HG03558 (cell line): ENCODE data around the gene SYT7.

Source experiments
- ATAC-seq: cut with Tn5 transposase; IDR thresholded peaks from one replicate; pipeline ENCODE4 v1.9.1; 2021; ENCODE audit warnings: moderate number of reproducible peaks; ENCODE audit not compliant: unreplicated experiment; ENCODE audit errors: extremely low read depth

Gene SYT7

DNA sequence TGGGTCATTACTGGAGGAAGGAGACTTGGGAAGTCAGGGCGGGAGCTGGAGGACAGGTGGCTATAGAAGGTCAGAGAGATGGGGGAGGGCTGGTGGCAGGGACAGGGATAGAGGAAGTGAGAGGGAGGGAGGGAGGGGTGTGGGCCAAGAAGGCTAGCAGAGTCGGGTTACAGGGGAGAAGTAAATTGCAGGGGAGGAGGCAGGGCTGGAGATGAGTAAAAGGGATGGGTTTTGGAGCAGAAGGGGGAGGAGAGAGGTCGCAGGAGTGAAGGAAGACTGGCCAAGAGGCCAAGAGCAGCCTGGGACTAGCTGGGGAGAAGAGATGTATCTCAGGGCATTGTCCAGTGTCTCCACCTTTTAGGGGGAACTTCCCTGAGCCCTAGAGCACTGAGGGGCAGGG lies 39.3 kb downstream of the SYT7 start:
- ATAC-seq, result no peak

DNA sequence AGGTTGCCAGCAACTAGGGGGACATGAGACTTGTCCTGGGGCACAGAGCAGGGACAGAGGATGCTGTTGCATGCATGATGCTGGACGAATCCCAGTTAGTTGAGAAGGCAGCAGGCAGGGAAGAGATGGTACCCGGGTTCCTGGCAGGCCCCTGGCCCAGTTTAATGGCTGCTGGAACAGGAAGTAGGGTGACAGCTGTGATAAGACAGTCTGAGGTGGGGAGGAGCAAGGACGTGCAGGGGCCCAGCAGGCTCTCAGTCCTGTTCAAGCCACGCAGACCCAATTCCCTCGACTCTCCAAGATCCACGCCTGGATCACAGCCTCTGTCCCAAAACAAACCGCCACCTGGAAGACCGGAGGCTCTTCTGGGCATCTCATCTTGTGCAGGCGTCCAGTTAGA lies 40.3 kb downstream of the SYT7 start:
- ATAC-seq, result no peak

DNA sequence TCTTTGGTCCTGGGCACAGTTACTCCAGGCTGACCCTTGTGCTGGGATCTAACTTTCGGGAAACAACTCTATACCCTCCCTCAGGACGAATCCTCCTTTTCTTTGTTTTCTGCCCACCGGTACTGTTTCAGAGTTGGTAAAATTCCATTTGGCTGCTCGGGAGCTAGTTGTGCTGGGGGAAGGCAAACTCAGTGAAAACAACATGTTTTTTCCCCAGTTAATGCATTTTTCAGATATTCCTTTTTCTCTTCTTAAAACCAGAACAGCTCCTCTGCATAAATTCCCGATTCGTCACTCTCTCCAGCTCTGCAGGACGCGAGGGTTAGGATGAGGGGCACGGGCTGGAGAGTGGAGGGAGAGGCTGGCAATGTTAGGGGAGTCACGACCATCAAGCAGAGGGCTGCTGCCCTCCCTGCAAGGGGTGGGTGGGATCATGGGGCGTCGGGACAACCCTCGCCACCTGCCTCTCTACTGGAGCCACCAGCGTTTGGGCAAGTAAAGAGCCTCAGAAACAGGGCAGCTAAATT lies 41.0 kb downstream of the SYT7 start:
- ATAC-seq, result no peak

GRCh38 chr11:61539006-61539405 lies 41.9 kb downstream of the SYT7 start:
- ATAC-seq, result no peak

DNA sequence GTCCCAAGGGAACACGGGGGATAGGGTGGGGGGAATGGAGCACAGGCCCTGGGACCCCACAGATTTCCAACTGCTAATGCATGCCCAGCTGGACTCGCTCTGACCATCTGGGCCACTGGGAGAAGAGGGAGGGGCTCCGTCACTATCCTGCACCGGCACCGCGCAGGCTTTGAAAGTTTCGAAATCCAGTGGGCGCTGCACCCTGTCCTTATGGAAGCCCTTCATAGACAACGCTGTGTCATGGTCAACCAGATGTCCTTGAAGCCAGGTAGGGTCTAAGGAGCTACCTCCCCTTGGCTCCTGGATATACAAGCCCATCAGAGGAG lies 42.3 kb downstream of the SYT7 start:
- no peak for ATAC-seq

DNA sequence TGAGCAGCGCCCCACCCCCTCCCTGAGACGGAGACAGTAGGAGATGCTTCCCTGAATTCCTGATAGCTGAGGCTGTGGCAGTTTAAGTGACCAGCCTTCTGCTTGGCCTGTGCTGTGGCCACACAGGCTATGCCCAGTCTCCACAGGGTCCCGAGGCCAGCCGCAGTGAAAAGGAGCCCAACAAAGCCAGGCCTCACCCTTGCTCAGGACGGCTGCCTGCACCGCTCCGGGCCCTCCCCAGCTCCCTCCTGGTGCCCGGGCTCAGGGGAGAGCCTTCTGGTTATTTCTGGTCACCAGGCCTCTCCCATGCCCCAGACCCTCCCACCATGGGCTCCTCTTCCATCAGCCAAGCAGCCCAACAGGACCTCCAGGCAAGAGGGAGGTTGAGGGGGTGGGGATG lies 43.5 kb downstream of the SYT7 start:
- no peak for ATAC-seq

- ATAC-seq, result no peak
Observed at GRCh38 chr11:61536676-61537270, 44.1 kb downstream of the SYT7 start.

DNA sequence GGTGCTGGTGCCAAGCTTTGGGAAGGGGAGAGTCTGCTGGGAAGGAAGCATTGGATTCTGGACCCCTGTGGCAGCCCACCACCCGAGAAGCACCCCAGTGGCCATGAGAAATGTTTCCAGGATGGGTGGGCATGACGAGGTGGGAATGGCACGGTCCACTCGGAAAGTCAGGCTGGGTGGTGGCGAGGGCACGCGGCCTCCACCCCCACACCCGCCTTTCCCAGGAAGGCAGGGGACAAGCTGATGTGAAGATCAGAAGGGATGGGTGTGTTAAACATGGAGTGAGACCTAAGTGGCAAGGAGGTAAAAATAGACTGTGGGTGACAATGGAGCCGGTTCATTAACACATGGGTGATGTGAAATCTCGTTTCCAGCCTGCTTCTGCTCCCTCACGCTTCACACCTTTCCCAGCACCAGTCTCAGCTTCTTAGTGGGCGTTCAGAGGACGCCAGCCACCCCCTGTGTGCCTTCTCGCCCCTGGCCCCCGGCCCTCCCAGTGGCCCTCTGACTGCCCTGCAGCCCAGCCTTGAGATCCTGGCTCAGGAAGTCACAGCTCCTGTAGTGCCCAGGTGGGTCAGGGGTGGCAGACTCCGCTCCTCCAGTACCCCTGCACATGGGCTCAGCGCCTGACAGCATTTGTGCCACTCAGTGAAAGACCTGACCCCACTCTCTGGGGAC lies 44.7 kb downstream of the SYT7 start:
- ATAC-seq, result no peak

DNA sequence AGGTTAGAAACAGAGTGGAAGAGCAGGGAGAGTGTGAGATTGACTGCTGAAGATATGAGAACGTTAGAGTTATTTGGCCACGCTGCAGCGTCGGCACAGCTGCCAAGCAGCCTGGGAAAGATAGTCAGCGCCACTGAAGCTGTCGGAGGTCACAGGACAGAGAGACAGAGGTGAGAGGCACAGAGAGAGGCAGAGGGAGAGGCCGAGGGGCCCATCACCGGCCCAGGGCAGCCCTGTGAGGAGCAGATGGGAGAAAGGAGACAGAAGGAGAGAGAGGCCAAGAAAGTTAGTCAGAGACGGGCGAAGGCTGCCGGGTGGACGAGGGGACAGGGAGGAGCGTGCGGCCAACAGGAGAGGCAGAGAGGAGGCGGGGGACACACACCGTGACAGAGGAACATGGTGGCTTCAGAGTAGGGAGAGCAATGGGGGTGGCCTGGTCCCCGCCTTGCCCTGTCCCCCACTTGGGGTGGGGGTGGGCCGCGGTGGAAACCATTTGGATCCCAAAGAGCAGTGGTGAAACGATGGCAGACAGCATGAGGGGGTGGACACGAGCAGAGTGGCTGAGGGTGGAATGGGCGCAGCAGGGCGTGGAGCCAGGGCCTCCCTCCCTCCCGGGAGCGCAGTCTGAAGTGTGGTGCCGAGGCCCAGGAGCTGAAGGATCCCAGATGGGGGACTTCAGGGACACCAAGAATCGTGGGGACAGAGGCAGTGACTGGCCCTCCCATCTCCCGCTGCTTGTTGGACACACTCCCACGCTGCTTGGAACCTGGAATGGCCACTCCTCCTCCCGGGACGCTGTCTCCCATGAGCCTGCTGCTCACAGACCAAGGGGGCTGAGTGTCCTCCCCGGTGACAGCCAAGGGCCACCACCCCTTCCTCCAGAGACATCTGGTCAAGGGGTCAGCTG lies 45.7 kb downstream of the SYT7 start:
- no peak for ATAC-seq

- ATAC-seq, result no peak
Observed at GRCh38 chr11:61534025-61534932, 46.6 kb downstream of the SYT7 start.

- no peak for ATAC-seq
Observed at GRCh38 chr11:61533401-61533800, 47.5 kb downstream of the SYT7 start.

- ATAC-seq, result no peak
Observed at GRCh38 chr11:61533039-61533375, 47.9 kb downstream of the SYT7 start.

GRCh38 chr11:61532134-61533038 lies 48.5 kb downstream of the SYT7 start:
- no peak for ATAC-seq

DNA sequence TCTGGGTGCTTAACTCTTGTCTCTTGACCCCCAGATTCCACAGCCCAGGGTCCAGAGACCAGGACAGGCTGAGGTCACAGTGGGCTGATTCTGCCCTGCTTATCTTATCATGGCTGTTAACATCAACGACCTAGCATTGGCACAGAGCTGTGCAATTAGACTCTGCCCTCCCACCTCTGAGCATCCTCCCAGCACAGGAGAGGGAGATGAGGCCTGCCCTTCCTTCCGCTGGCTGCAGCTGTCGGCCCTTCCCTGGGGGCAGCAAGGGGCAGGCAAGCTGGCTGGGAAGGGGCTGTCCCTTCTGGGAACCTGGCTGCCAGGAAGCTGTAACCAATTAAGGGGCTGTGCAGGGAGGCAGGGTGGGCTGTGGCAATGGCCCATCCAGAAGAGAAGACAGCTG lies 49.8 kb downstream of the SYT7 start:
- no peak for ATAC-seq

- ATAC-seq, result no peak
Observed at GRCh38 chr11:61529537-61530225, 51.2 kb downstream of the SYT7 start.

- ATAC-seq, result no peak
Observed at GRCh38 chr11:61528114-61528513, 52.8 kb downstream of the SYT7 start.

DNA sequence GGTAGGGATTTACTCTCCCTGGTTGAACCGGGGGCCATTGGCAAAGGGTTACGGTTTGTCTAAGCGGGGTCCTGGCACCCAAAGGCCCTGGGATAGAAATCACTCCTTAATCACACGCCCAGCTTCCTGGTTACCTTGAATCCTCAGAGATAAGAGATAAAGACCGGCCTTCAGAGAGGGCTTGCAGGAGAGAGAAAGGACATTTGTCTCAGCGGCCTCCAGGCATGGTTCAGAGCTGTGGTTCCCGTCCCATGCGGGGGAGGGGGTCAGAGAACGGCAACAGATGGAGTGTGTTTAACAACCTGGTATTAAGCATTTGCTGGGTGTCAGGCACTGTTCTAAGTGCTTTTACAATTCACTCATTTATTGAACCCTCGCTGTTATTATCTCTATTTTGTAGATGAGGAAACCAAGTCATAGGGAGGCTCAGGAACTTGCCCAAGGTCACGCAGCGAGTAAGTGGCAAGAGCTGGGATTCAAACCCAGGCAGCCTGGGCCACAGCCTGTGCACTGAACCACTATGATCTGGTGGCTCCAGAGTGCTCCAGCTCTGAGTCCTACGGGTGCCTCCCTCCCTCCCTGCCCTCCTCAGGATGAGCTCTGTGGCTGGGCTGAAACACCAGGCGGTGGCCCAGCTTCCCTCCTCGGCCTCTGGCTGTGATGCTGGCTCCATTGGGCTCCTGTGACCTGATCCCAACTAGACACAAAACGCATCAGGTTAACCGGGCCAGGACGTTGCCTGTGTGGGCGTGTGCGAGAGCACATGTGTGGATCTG lies 53.7 kb downstream of the SYT7 start:
- no peak for ATAC-seq

DNA sequence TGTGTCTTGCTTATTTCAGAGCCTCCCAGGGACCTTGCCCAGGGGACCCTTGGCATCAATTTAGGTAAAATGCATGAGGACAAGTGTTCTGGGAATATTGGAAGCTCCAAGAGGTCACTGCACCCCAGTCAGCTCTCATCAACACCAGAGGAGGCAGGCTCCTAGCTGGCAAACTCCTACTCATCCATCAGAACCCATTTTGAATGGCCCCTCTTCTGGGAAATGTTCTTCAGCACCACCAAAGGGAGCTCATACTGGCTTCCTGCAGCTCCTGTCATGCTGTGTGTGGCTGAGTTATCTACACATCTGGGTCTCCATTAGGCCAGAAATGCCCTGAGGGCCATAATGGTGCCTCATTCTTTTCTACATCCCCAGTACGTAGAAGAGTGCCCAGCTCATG lies 54.6 kb downstream of the SYT7 start:
- no peak for ATAC-seq
